GM13976 (cell line): ENCODE results near the gene PKN1.
A peak's percentile ranks its signal among the peaks of the same experiment; 100 is the strongest.
"Not testable (repeated sequence)": the region's sequence is repeated elsewhere in the genome, so short reads cannot be mapped to it uniquely, and the experiment has no call there.

Experiments used
- DNase-seq: peaks from one replicate; pipeline ENCODE4 v3.0.0; 2012; ENCODE audit warnings: low spot score
- CTCF ChIP-seq: IDR thresholded peaks from 2 replicates; pipeline ENCODE4 v1.5.1; 2012; ENCODE audit warnings: borderline replicate concordance, mild to moderate bottlenecking; ENCODE audit not compliant: insufficient read depth; ENCODE audit errors: extremely low read depth, missing control alignments, control extremely low read depth
- in situ Hi-C: fragments of 300-500 bp; cut with MboI; formaldehyde crosslinking; loops from one replicate; pipeline ENCODE4 v1.12.0; 2022; ENCODE audit warnings: low sequenced_read_pairs, mixed read lengths, inconsistent platforms; ENCODE audit not compliant: unreplicated experiment

The PKN1 gene

GRCh38 chr19:14402332-14403144 is 30.6 kb upstream of the PKN1 start:
- peak; percentile 3 for DNase-seq
- in situ Hi-C loops = no loop called here
- TF ChIP-seq CTCF = no peak

DNA sequence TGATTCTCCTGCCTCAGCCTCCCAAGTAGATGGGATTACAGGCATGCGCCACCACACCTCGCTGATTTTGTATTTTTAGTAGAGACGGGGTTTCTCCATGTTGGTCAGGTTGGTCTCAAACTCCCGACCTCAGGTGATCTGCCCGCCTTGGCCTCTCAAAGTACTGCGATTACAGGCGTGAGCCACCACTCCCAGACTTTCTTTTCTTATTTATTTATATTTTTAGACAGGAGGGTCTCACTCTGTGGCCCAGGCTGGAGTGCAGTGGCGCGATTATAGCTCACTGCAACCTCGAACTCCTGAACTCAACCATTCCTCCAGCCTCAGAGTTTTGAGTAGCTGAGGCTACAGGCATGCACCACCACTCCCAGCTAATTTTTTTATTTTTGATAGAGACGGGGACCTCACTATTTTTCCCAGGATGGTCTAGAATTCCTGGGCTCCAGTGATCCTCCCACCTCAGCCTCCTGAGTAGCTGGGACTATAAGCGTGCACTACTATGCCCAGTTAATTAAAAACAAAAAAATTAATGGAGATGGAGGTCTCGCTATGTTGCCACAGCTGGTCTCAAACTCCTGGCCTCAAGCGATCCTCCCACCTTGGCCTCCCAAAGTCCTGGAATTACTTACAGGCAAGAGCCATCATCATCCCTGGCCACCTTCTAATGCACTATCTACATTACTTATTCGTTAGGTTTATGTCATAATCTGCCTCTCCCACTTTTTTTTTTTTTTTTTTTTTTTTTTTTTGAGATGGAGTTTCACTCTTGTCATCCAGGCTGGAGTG is 29.8 kb upstream of the PKN1 start:
- in situ Hi-C loops, DNase-seq: not testable (repeated sequence)

DNA sequence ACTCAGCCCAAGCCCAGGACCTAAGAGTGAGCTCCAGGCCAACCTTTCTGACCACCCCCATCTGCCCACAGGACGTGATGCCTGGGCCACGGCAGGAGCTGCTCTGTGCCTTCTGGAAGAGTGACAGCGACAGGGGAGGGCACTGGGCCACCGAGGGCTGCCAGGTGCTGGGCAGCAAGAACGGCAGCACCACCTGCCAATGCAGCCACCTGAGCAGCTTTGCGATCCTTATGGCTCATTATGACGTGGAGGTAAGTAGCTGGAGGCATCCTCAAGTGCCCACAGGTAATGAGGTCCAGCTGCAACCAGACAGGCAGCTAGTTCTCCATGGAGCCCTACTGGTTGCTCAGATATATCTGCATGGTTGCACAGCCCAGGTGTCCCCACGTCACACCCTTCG is 28.8 kb upstream of the PKN1 start:
- no peak for TF ChIP-seq CTCF
- peak; percentile 13 for DNase-seq
- in situ Hi-C loops = no loop called here

- no peak for TF ChIP-seq CTCF
- DNase-seq = no peak
- in situ Hi-C loops = no loop called here
These were observed 27.7 kb upstream of the PKN1 start for GRCh38 chr19:14405380-14405757.

DNA sequence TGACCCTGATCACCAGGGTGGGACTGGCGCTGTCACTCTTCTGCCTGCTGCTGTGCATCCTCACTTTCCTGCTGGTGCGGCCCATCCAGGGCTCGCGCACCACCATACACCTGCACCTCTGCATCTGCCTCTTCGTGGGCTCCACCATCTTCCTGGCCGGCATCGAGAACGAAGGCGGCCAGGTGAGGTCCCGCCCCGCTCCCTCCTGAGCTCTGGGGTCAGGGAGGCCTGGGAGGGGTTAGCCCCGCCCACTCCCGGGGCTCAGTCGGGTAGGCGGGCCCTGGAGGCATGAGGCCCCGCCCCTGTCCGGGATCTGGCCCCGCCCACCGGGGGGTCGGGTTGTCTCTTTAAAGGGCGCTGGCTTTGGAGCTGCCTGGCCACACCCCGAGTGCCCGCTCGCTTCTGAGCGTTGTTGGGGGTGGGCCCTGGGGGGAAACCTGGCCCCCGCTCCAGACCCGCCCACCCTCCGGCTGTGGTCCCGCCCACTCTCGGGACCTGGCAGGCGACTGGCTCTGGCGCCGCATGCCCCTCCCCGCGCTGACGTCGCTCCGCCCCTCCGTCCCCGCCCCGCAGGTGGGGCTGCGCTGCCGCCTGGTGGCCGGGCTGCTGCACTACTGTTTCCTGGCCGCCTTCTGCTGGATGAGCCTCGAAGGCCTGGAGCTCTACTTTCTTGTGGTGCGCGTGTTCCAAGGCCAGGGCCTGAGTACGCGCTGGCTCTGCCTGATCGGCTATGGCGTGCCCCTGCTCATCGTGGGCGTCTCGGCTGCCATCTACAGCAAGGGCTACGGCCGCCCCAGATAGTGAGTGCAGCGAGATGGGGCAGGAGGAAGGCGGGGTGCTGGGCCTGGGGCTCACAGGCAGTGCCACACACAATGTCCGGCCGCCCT is 27.1 kb upstream of the PKN1 start:
- in situ Hi-C loops = no loop called here
- TF ChIP-seq CTCF = peak; percentile 92
- DNase-seq = peak; percentile 99

GRCh38 chr19:14406645-14407401 is 26.3 kb upstream of the PKN1 start:
- no peak for TF ChIP-seq CTCF
- DNase-seq = peak; percentile 18
- in situ Hi-C loops = no loop called here
